IPS-NIHi11 (cell line): ENCODE data around the gene SLC41A2.
A peak's percentile ranks its signal among the peaks of the same experiment; 100 is the strongest.
"Not testable (repeated sequence)": the region's sequence is repeated elsewhere in the genome, so short reads cannot be mapped to it uniquely, and the experiment has no call there.

Experiments used
- DNase-seq: peaks from one replicate; pipeline ENCODE4 v3.0.0; 2012; ENCODE audit warnings: mixed read lengths, low spot score

SLC41A2 gene, protein sequence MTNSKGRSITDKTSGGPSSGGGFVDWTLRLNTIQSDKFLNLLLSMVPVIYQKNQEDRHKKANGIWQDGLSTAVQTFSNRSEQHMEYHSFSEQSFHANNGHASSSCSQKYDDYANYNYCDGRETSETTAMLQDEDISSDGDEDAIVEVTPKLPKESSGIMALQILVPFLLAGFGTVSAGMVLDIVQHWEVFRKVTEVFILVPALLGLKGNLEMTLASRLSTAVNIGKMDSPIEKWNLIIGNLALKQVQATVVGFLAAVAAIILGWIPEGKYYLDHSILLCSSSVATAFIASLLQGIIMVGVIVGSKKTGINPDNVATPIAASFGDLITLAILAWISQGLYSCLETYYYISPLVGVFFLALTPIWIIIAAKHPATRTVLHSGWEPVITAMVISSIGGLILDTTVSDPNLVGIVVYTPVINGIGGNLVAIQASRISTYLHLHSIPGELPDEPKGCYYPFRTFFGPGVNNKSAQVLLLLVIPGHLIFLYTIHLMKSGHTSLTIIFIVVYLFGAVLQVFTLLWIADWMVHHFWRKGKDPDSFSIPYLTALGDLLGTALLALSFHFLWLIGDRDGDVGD

GRCh38 chr12:104958001-104958804, at the start of gene SLC41A2:
Gene SLC41A2 (minus strand): TSS chr12:104958290. CDS start chr12:104928527, 29,763 bp downstream.
- peak; percentile 96 for DNase-seq

DNA sequence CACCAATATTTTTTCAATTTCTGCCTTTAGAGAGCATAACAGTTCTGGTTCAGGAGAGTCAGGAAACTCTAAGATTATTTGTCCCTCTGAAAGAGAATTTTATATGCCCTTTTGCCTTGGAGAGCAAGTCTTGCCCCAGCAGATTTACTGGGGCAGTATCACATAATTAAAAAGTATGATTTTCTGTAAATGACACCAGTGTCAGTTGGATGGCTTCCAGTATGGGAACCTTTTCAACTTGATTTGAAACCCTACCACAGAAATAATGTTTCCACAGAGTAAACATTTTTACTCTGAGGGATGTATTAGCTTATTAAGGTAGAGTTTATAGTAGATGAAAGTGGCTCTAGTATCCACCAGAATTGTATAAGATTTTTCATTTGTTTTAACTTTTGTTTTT, 43.4 kb upstream of the SLC41A2 start:
- no peak for DNase-seq

DNA sequence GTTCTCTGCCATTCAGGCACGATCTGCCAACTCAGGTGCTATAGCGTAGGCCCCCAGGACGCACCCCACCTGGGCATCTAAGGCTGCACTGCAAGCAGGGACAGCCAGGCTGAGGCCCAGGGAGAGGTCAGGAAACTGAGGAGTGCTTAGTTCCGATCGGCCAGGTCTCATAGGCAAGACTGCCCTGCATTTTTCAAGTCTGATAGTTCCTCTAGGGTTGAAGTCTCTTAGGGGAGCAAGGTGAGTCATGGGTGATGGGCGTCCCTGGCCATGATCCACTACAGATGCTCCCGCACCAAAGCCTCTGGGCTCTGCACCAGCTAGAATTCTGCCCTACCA, 41.2 kb upstream of the SLC41A2 start:
- DNase-seq: no peak

GRCh38 chr12:104998423-104999346, 40.6 kb upstream of the SLC41A2 start:
- peak; percentile 19 for DNase-seq

DNA sequence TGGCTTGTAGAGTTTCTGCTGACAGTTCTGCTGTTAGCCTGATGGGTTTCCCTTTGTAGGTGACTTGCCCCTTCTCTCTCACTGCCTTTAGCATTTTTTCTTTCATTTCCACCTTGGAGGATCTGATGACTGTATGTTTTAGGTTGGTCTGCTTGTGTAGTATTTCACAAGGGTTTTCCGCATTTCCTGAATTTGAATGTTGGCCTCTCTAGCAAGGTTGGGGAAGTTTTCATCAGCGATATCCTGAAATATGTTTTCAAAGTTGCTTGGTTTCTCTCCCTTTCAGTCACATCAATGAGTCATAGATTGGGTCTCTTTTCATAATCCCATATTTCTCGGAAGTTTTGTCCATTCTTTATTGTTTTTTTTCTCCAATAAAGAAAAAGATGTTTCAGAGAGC, 39.5 kb upstream of the SLC41A2 start:
- no peak for DNase-seq

DNA sequence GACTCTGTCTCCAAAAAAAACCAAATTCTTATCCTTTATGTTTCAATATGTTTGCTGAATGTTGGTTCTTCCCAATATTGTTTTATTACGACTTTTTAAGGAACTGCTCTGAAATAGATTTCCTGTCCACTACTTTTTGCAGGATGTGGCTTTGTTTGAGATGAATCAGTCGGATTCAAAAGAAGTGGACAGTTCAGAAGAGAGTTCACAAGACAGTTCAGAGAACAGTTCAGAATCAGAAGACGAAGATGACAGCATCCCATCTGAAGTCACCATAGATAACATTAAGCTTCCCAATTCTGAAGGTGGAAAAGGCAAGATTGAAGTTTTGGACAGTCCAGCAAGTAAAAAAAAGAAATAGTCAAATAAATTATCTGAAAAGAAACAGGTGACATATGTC, 36.2 kb upstream of the SLC41A2 start:
- DNase-seq: no peak

DNA sequence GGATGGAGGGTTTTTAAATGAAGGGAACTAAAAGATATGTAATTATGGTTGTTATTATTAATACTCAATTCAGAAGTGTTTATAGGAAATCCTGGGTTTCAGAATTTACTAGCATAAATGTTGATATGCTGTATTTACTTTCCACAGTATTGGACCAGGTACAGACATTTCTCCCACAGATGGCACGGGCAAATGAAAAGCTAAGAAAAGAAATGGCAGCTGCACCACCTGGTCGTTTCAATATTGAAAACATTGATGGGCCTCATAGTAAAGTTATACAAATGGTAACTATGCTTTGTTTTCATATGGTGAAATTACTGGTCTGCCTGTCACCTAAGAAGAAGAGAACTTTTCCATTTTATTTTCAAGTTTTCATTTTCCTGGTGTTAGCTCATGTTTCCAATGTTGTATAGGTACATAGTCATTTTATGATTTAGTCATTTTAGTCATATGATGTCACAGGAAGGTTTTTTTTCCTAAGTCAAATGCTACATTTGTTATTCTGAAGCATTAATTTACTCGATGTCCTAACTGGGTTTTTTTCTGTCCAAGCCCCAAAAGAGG, 33.6 kb upstream of the SLC41A2 start:
- no peak for DNase-seq

DNA sequence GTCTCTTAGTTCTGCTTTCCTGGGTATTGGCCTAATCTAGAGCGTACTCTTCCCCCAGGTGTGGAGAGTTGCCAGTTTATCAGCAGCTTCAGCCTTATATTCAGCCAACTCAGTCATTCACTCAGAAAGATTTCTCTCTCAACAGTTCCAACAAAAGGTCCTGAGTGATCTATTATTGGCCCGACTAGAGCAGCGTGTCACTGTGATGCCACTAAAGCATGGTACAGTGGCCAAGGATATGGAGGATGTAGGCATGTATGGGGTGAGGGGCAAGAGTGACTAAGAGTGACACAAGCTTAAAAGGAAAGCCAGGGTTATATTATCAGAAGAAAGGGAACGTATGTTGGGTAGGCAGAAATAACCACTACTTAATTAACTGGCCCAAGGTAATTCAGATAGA, 32.9 kb upstream of the SLC41A2 start:
- DNase-seq: no peak

DNA sequence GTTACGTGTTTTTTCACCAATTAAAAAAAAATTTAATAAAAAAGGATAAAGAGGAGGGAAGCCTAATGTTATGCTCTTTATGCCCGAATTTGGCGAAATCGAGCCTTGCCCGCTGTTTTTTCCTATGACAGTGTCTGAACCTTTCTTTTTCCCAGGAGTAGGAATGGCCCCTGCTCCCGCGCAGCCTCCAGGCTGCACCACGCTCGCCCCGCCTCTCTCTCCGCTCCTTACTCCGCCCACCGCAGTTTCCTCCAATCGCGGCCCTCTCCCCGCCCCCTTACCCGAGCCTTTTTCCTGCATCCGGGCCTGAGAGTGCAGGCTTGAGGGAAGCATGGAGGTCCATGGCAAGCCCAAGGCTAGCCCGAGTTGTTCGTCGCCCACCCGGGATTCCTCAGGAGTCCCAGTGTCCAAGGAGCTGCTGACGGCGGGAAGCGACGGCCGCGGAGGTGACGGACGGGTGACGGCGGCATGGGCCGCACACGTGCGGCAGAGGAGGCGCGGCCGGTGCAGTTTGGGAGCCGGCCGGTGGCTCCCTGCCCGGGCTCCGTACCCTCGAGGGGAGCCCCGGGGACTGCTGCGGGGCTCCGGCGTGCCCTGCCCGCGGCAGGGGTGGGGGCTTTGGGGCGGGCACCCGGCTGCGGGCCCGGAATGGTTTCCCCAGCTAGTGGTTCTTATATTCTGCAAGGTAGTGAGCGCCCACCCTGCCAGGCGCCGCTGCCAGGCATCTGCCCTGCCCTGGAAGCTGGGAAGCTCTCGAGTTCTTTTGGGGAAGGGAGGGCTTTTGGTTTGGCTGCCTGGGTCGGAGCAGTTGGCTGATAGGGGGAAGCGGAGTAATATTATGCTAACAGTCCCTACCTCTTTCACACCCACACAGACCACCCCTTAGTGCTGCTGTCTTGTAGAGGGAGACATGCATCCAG, 28.2 kb upstream of the SLC41A2 start, which contains the start of gene NOPCHAP1:
NOPCHAP1 (plus strand) TSS at position 295 of the 920 bp plus-strand sequence; CDS start at position 332, 37 bp downstream.
- DNase-seq: peak; percentile 95

- no peak for DNase-seq
These were observed 27.1 kb upstream of the SLC41A2 start for GRCh38 chr12:104985206-104985605.

- DNase-seq: not testable (repeated sequence)
These were observed 19.6 kb upstream of the SLC41A2 start for GRCh38 chr12:104977688-104978087.

DNA sequence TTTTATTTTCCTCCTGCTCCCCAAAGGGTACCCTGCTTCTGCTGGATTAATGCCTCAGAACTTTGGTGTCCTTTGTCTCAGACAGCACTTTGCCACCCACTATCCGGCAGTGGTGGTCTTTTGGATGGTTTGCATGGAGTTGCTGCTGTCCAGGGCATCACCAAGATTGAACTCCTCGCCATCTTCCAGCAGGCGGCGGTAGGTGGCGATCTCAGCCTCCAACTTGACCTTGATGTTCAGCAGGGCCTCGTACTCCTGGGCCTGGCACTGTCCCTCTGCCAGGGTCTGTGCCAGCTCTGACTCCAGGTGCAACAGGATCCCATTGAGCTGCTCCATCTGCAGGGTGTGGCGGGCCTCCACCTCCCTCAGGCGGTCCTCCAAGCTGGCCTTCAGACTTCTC, 18.6 kb upstream of the SLC41A2 start:
- no peak for DNase-seq

- DNase-seq: no peak
These were observed 17.7 kb upstream of the SLC41A2 start for GRCh38 chr12:104975587-104976343.

- DNase-seq: no peak
These were observed 16.7 kb upstream of the SLC41A2 start for GRCh38 chr12:104974626-104975290.

DNA sequence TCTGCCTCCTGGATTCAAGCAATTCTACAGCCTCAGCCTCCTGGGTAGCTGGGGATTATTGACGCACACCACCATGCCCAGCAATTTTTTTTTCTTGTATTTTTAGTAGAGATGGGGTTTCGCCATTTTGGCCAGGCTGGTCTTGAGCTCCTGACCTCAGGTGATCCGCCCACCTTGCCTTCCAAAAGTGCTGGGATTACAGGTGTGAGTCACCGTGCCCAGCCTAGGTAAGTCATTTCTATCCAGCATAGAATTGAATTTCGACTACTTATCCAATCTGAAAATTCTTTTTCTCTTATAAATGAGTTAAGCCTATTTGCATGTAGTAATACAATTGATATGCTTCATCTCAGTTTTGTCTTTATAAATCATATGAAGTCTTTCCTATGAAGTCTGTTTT, 15.2 kb upstream of the SLC41A2 start:
- no peak for DNase-seq

DNA sequence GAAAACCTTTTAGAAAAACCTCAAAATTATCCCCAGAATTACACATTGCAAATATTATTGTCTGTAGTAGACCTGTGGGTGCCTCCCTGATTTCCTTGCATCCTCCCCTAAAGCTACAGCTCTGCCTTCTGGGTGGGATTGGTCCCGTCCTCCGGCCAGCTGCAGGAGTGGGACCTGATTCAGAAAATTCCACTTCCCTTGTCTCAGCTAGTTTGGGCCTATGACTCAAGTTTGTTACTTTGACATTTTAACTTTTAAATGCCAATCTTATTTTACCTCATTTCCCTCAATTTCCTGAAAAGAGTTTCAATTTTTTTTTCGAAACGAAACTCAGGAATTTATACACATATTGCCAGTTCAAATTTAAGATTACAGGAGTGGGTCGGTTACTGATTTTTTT, 13.2 kb upstream of the SLC41A2 start:
- no peak for DNase-seq

GRCh38 chr12:104969343-104969742, 11.3 kb upstream of the SLC41A2 start:
- DNase-seq: no peak

DNA sequence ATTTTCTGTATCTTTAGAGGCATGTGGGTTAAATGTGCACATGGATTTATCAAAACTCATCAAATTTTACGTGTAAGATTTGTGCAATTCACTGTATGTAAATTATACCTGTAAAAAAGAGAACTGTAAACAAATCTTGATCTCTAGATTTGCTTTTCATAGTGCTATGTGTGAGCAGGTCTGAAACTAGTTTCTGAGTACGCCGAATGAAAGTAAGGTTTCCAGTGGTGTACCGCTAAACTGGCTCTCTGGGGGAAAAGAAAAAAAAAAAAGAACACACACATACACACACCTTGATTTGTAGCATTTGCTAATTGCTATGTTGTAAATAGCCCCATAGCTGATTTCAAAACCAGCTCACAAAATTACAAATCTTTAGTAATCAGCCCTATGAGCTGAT, 8.6 kb upstream of the SLC41A2 start:
- no peak for DNase-seq

DNA sequence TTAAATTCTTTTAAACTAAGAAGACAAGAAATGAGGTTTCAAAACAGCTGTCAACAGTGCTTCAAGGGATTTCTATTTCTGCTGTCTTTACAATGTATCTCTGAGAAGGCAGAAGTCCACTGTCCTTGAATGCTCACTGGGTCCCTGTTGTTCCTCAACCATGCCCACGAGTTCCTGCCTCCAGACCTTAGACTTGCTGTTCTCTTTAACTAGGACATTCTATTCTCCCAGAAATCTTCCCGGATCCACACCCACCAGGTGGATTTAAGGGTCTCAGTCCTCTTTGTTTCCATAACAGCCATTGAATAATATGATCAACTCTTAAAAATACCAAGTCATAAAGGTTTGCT, 6.7 kb upstream of the SLC41A2 start:
- DNase-seq: no peak
